Ectodermal cell (in vitro differentiated cells): ENCODE results near the gene UBXN7.
"Not testable (repeated sequence)": the region's sequence is repeated elsewhere in the genome, so short reads cannot be mapped to it uniquely, and the experiment has no call there.

ENCODE experiments used
- H3K27ac ChIP-seq: 2 replicates; pipeline ENCODE4 v1.7.0; 2013; ENCODE audit warnings: mild to moderate bottlenecking, low read depth, low read length; ENCODE audit not compliant: insufficient read depth, poor library complexity, severe bottlenecking
- H3K27me3 ChIP-seq: 2 replicates; pipeline ENCODE4 v1.7.0; 2013; ENCODE audit warnings: mild to moderate bottlenecking, low read length; ENCODE audit not compliant: insufficient read depth, control insufficient read depth, poor library complexity, severe bottlenecking
- H3K36me3 ChIP-seq: one replicate; pipeline ENCODE4 v1.7.0; 2013; ENCODE audit warnings: low read length; ENCODE audit not compliant: control insufficient read depth, insufficient read depth
- H3K4me1 ChIP-seq: one replicate; pipeline ENCODE4 v1.7.0; 2013; ENCODE audit warnings: low read length; ENCODE audit not compliant: control insufficient read depth, insufficient read depth
- H3K4me3 ChIP-seq: 2 replicates; pipeline ENCODE4 v1.7.0; 2013; ENCODE audit warnings: low read depth, low read length, control low read depth; ENCODE audit not compliant: insufficient read depth
- H3K9me3 ChIP-seq: 2 replicates; pipeline ENCODE4 v1.7.0; 2013; ENCODE audit warnings: mild to moderate bottlenecking, low read length, moderate library complexity; ENCODE audit not compliant: control insufficient read depth
- WGBS, 2 experiments: methylation state at CpG; one replicate each; pipeline ENCODE4 v1.1.7; 2013; ENCODE audit warnings: missing lambda C conversion rate in 2 of 2; 5-methylcytosine and 5-hydroxymethylcytosine counted together

Gene UBXN7

DNA sequence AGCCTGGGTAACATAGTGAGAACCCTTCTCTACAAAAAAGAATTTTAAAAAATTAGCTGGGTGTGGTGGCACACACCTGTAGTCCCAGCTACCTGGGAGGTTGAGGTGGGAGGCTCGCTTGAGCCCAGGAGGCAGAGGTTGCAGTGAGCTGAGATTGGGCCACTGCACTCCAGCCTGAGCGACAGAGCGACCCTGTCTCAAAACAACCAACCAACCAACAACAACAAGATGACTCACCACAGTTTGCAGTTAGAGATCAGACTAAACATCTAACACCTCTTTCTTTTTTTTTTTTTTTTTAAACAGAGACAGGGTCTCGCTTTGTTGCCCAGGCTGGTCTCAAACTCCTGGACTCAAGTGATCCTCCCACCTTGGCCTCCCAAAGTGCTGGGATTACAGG lies 73.7 kb downstream of the UBXN7 start:
- not testable (repeated sequence) for H3K9me3 ChIP-seq, H3K4me3 ChIP-seq, H3K27ac ChIP-seq, H3K4me1 ChIP-seq, H3K27me3 ChIP-seq
- WGBS, 2 experiments: 90 to 96% methylated on average over 4 of the region's 4 CpGs
- H3K36me3 ChIP-seq: peaks cover 43% of the 10 kb centered on the region

DNA sequence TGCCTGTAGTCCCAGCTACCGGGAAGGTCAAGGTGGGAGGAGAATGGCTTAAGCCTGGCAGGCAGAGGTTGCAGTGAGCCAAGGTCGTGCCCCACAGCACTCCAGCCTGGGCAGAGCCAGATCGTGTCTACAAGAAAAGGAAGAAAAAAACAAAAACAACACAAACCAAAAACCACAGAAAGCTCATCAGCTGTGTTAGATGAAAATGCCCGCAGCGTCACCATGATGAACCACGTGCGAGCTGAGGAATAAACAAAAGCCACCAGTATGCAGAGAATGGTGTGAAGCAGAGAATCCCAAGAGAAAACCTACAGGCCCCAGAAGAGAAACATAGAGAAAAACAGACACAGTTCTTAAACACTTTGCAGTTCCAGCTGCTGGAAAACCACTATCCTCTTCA lies 74.3 kb downstream of the UBXN7 start:
- Histone ChIP-seq H3K27me3 (no peaks in the 10 kb centered on the region), H3K4me3 (no peak overlapping the region), H3K9me3 (no peaks in the 10 kb centered on the region), H3K4me1 (no peaks in the 10 kb centered on the region), H3K27ac (no peak overlapping the region), H3K36me3 (peaks cover 46% of the 10 kb centered on the region)
- 93 to 96% methylated on average over 7 of the region's 7 CpGs for WGBS, 2 experiments

DNA sequence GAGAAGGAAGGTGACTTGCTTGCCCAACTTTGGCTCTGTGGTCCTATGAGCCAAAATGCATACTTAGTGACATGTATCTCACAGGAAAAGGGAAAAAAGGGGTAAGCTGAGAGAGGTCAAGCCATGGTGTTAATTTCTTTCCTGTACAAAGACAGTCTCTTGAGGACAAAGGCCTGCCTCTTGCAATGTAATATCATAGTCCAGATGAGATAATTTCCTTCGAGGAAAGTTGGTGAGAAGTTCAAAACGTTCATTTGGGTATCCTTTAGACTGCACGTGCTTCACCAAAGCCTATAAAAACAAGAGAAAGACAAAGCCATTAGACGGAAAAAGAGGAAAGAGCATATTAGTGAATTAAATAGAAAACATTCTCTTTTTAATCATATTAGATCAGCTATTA lies 75.7 kb downstream of the UBXN7 start:
- Histone ChIP-seq H3K4me1 (no peaks in the 10 kb centered on the region), H3K27ac (no peak overlapping the region), H3K4me3 (no peak overlapping the region), H3K9me3 (no peaks in the 10 kb centered on the region), H3K36me3 (peaks cover 36% of the 10 kb centered on the region), H3K27me3 (no peaks in the 10 kb centered on the region)
- WGBS, 2 experiments: 94 to 97% methylated on average over 2 to 3 of the region's 4 CpGs

DNA sequence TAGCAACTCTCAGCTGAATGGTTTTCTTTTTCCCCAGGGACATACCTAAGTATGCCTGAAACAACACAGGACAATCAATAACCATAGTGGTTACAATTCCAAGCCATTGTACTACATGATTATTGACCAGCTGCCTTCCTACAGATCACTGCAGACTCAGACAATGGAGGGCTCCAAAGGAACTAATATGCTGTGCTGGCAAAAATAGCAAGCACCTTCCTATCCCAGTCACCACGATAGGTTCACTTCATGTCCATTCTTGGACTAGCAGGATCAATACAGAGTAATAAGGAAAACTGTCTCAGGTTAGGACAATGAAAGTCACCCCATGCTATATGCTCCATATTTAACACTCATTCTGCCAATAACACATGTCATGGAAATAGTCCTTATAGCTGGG lies 76.6 kb downstream of the UBXN7 start:
- Histone ChIP-seq H3K36me3 (peaks cover 27% of the 10 kb centered on the region), H3K27ac (no peak overlapping the region), H3K27me3 (no peaks in the 10 kb centered on the region), H3K4me1 (no peaks in the 10 kb centered on the region), H3K9me3 (no peaks in the 10 kb centered on the region), H3K4me3 (no peak overlapping the region)
- WGBS, 2 experiments: 100% methylated on average over 1 of the region's 1 CpG

DNA sequence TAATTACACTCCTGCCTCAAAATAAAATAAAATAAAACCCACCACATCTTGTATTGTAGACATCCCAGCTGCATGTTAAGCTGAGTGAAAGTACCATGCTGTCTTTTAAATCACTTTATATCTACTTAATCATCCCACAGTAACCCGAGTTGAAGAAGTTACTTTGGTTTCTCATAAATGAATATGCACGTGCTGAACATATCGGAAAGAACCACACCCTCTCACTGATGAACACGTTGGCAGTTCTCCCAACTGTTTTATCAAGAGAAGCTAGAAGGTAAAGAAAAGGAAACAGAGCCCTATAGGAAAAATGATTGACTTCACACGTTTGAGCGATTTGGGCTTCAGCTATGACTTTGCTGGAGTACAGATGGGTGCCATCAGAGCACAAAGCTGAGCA lies 78.1 kb downstream of the UBXN7 start:
- Histone ChIP-seq H3K36me3 (peaks cover 22% of the 10 kb centered on the region), H3K4me1 (no peaks in the 10 kb centered on the region), H3K27ac (no peak overlapping the region), H3K27me3 (no peaks in the 10 kb centered on the region), H3K9me3 (no peaks in the 10 kb centered on the region), H3K4me3 (no peak overlapping the region)
- 98 to 99% methylated on average over 6 of the region's 6 CpGs for WGBS, 2 experiments

DNA sequence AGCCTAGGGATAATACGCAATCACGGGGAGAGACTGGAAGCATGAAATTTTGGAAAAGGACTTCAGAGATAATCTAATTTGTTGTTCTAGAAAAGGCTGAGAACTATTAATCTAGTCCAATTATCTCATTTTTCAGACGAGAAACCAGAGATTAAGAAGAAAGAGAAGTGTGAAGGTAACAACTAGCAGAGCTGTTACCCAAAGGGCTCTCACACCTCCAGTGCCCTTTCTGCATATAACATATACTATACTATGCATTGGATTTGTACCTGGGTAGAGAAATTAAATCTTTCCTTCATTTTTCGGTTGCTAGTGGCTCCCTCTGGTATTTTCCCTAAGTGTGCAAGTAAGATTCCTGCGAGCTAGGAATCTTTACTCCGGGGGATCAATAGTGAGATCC lies 80.7 kb downstream of the UBXN7 start:
- H3K27me3 ChIP-seq: no peaks in the 10 kb centered on the region
- H3K4me1 ChIP-seq: no peaks in the 10 kb centered on the region
- no peaks in the 10 kb centered on the region for H3K9me3 ChIP-seq
- H3K4me3 ChIP-seq: no peak overlapping the region
- 77 to 99% methylated on average over 3 to 6 of the region's 6 CpGs for WGBS, 2 experiments
- peaks cover 23% of the 10 kb centered on the region for H3K36me3 ChIP-seq
- no peak overlapping the region for H3K27ac ChIP-seq

DNA sequence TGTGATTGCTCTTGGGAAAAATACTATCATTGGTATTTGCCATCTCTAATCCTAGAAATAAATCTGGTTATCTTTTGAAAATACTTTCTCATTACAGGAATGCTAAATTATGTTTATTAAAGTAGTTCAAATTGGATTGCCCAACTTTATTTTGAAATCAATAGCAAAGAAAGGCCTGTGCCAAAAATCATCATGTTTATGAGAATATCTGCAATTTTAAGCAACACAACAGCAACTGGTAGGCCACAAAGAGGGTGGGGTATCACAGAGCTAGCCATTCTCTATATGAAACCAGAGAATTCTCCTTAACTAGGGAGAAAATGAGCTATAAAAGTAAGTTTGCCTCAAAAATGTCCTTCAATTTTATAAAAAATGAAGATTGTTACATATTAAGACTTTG lies 82.2 kb downstream of the UBXN7 start:
- no peak overlapping the region for H3K4me3 ChIP-seq
- no peaks in the 10 kb centered on the region for H3K4me1 ChIP-seq
- H3K27me3 ChIP-seq: no peaks in the 10 kb centered on the region
- H3K9me3 ChIP-seq: no peaks in the 10 kb centered on the region
- no peak overlapping the region for H3K27ac ChIP-seq
- peaks cover 13% of the 10 kb centered on the region for H3K36me3 ChIP-seq

DNA sequence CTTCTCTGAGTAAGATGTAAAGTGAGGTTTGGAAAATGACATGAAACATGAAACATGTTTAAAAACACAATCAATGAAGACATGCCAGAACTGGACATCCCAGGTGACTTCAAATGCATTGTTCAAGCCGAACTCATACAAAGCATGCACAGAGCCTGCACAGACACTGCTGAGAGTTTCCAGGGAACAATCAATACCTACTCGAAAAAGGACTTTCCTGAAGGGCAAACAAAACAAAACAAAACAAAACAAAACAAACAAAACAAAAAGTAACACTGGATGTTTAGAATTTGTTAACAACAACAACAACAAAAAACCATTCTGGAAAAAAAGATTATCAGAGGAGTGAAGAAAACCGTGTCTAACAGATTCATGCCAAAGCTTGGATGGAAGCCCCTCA lies 83.5 kb downstream of the UBXN7 start:
- WGBS, 2 experiments: 88 to 92% methylated on average over 3 of the region's 3 CpGs
- no peaks in the 10 kb centered on the region for H3K27me3 ChIP-seq

DNA sequence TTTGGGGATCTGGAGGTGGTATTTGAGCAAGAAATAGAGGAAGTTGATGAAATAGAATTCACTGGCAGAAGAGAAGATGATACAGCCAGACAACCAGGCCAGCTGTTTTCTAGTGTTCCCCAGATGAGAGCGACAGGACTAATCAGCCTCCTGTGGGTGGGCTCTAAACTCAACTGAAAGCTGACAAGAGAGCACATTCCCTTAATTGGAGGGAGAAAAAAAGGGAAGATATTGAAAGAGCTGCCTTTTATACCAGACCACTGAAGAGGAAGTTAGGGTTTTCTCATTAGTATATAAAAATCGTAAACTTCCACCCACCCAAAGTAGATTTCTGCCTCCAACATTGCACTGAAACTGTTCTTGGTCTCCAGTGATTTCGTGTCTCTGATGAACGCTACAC lies 87.6 kb downstream of the UBXN7 start:
- Histone ChIP-seq H3K27me3 (no peaks in the 10 kb centered on the region), H3K4me1 (no peaks in the 10 kb centered on the region), H3K4me3 (no peak overlapping the region), H3K36me3 (peaks cover 9% of the 10 kb centered on the region), H3K27ac (no peak overlapping the region), H3K9me3 (no peaks in the 10 kb centered on the region)
- 93 to 94% methylated on average over 4 of the region's 4 CpGs for WGBS, 2 experiments

More for the DNA sequence above, 83.5 kb downstream of the UBXN7 start:
- no peaks in the 10 kb centered on the region for H3K4me1 ChIP-seq
- no peaks in the 10 kb centered on the region for H3K9me3 ChIP-seq
- H3K27ac ChIP-seq: no peak overlapping the region
- H3K36me3 ChIP-seq: peaks cover 13% of the 10 kb centered on the region
- H3K4me3 ChIP-seq: no peak overlapping the region

DNA sequence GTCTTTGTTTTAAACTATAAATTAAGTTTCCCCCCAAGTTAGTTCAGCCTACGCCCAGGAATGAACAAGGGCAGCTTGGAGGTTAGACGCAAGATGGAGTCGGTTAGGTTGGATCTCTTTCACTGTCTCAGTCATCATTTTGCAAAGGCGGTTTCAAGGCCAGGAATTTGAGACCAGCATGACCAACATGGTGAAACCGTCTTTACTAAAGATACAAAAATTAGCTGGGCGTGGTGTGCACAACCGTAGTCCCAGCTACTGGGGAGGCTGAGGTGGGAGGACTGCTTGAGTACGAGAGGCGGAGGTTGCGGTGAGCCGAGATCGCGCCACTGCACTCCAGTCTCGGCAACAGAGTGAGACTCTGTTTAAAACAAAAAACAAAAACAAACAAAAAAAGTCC lies 88.3 kb downstream of the UBXN7 start:
- not testable (repeated sequence) for H3K4me1 ChIP-seq, H3K36me3 ChIP-seq, H3K9me3 ChIP-seq, H3K27me3 ChIP-seq, H3K27ac ChIP-seq, H3K4me3 ChIP-seq
- WGBS, 2 experiments: 94 to 95% methylated on average over 13 of the region's 14 CpGs

DNA sequence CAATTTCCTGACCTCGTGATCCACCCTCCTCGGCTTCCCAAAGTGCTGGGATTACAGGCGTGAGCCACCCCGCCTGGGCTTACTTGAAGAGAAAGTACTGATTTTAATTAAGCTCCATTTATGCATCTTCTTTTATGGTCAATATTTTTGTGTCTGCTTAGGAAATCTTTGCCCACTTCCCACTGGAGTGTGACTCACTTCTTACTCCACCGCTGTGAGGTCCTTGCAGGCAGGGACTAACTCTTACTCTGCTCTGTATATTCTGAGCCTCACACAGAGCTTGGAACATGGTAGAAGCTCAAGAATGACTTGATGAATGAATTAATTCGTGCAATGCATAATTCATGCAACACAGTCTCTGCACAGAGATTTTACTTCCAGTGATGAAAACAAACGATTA lies 91.1 kb downstream of the UBXN7 start:
- Histone ChIP-seq H3K9me3 (no peaks in the 10 kb centered on the region), H3K27me3 (no peaks in the 10 kb centered on the region), H3K4me1 (no peaks in the 10 kb centered on the region), H3K36me3 (no peaks in the 10 kb centered on the region), H3K27ac (no peak overlapping the region), H3K4me3 (no peak overlapping the region)
- WGBS, 2 experiments: 91 to 95% methylated on average over 7 of the region's 7 CpGs
